HK-2 (cell line): ENCODE data around the gene C2CD4C.
"Not testable (repeated sequence)": the region's sequence is repeated elsewhere in the genome, so short reads cannot be mapped to it uniquely, and the experiment has no call there.

Source experiments
- DNase-seq: peaks from one replicate; pipeline ENCODE4 v3.0.0-alpha.2; 2018; ENCODE audit not compliant: unreplicated experiment

Gene C2CD4C

GRCh38 chr19:399370-399769 lies 9.6 kb downstream of the C2CD4C start:
- no peak for DNase-seq

GRCh38 chr19:398719-399118 lies 10.2 kb downstream of the C2CD4C start:
- no peak for DNase-seq

DNA sequence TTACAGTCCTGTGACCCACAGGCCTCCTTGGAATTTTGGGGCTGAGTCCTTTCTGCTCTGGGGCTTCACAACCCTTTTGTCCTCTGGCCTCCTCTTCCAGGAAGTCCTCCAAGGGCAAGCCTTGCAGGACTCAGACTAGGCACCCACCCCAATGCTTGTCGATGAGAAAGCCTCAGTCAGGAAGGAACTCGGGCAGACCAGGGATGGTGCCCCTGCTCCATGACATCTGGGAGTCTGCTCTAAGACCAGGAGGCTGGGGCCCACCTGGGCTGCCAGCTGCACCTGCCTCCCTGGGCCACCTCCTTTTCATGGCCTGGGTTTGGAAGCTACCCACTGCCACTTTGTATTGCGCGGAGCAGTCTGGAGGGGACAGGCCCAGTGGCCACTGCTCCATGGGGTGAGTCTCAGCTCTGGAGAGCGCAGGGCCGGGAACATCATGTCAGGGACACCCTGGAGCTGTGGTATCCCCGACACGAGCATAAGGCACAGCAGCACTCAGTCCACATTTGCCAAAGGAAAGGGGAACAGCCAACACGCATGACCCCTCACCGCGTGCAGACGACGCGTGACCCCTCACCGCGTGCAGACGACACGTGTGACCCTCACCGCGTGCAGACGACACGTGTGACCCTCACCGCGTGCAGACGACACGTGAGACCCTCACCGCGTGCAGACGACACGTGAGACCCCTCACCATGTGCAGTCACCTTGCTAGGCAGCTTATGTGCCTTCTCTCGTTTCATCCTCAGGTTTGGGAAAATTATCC lies 10.8 kb downstream of the C2CD4C start:
- DNase-seq = no peak

DNA sequence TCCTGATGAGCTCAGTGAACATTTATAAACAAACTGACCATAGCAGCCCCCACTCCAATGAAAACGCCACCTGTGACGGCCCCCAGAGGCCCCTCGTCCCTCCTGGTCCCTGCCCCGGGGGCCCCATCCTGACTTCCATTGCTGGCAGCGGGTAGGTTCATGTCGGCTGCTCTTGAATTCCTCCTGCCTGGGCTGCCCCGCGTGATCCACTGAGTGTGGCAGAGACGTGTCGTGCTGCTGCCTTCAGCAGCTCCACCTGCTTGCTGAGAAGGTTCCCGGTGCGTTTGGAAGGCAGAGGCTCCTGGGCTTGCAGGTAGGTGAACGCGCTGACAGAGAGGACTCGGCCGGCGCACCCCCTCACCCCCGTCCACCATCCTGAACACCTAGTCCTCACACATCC lies 11.6 kb downstream of the C2CD4C start:
- DNase-seq = no peak

GRCh38 chr19:395467-395866 lies 13.5 kb downstream of the C2CD4C start:
- no peak for DNase-seq

DNA sequence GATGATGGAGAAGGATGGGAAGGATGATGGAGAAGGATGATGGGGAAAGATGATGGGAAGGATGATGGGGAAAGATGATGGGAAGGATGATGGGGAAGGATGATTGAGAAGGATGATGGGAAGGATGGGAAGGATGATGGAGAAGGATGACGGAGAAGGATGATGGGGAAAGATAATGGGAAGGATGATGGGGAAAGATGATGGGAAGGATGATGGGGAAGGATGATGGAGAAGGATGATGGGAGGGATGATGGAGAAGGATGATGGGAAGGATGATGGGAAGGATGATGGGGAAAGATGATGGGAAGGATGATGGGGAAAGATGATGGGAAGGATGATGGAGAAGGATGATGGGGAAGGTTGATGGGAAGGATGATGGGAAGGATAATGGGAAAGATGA lies 14.1 kb downstream of the C2CD4C start:
- not testable (repeated sequence) for DNase-seq

GRCh38 chr19:393560-393959 lies 15.4 kb downstream of the C2CD4C start:
- DNase-seq = not testable (repeated sequence)

- DNase-seq = no peak
Observed at GRCh38 chr19:392375-392970, 16.5 kb downstream of the C2CD4C start.

- no peak for DNase-seq
Observed at GRCh38 chr19:391726-392374, 17.1 kb downstream of the C2CD4C start.

- DNase-seq = no peak
Observed at GRCh38 chr19:391207-391557, 17.8 kb downstream of the C2CD4C start.

DNA sequence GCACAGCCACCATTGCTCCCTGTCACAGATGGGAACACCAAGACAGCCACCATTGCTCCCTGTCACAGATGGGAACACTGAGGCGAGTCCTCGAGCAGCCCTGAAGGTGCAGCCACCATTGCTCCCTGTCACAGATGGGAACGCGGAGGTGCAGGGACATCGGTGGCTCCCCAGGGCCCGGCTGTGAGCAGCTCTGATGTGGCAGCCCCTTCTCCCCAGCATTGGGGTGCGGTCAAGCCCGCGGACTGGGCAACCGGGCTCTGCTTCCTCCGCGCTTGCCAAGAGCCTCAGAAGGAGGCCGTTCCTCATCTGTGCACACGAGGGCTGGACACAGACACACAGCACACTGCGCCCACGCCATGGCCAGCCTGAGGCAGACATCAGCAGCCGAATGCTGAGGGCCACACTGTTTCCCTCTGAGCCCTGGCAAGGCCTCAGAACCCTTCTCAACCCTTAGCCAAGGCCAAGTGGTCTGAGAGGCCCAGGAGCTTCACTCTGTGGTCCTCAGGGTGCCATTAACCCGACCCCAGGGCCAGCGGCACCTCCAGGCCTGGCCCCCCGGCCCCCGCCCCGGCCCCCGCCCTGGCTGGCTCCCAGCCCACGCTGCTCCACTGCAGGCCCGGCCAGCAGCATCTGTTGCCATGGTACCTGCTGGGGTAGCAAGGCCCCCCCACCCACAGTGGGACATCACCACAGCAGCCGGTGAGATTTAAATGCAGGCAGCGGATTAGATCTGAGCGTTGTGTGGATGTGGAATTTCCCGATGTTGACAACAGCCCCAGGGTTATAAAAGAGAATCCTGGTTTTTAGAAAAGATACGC lies 18.4 kb downstream of the C2CD4C start:
- DNase-seq = no peak

DNA sequence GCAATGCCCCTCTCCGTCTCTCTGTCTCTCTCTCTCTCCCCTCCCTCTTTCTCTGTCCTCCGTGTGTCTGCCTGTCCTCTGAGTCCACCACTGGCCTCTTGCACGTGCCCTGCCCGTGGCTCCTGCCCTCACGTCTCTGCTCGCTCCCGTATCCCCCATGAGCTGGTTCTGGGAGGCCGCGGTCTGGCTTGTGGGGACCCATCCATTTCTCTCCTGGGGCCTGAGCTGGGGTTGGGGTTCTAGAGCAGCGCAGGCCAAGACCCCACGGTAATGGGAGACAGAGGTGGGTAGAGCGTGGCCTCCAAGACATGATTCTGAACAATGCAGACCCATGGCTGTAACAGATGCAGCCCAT lies 19.0 kb downstream of the C2CD4C start:
- no peak for DNase-seq

- DNase-seq = no peak
Observed at GRCh38 chr19:389255-389934, 19.6 kb downstream of the C2CD4C start.

DNA sequence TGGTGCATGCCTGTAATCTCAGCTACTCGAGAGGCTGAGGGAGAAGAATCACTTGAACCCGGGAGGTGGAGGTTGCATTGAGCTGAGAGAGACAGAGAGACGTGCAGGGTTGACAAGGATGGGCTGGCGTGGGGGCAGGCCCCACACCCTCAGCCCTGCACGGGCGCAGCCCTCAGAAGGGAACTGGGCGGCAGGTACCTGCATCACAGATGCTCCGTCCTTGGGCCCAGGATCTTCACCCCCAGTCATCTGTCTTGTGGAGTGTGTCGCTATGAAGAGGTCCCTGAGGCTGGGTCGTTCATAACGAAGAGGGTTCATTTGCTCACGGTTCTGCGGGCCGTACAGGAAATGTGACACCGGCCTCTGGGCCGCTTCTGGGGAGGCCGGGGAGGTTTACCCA lies 20.3 kb downstream of the C2CD4C start:
- no peak for DNase-seq

GRCh38 chr19:387777-388176 lies 21.2 kb downstream of the C2CD4C start:
- DNase-seq = no peak

DNA sequence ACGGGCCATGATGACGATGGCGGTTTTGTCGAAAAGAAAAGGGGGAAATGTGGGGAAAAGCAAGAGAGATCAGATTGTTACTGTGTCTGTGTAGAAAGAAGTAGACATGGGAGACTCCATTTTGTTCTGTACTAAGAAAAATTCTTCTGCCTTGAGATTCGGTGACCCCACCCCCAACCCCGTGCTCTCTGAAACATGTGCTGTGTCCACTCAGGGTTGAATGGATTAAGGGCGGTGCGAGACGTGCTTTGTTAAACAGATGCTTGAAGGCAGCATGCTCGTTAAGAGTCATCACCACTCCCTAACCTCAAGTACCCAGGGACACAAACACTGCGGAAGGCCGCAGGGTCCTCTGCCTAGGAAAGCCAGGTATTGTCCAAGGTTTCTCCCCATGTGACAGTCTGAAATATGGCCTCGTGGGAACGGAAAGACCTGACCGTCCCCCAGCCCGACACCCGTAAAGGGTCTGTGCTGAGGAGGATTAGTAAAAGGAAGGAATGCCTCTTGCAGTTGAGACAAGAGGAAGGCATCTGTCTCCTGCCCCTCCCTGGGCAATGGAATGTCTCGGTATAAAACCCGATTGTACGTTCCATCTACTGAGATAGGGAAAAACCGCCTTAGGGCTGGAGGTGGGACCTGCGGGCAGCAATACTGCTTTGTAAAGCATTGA lies 22.2 kb downstream of the C2CD4C start:
- not testable (repeated sequence) for DNase-seq

DNA sequence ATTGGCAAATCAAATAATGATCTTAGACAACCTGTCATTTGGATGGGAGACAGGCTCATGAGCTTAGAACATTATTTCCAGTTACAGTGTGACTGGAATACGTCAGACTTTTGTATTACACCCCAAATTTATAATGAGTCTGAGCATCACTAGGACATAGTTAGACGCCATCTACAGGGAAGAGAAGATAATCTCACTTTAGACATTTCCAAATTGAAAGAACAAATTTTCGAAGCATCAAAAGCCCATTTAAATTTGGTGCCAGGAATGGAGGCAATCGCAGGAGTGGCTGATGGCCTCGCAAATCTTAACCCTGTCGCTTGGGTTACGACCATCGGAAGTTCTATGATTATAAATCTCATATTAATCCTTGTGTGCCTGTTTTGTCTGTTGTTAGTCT lies 22.8 kb downstream of the C2CD4C start:
- DNase-seq = not testable (repeated sequence)

DNA sequence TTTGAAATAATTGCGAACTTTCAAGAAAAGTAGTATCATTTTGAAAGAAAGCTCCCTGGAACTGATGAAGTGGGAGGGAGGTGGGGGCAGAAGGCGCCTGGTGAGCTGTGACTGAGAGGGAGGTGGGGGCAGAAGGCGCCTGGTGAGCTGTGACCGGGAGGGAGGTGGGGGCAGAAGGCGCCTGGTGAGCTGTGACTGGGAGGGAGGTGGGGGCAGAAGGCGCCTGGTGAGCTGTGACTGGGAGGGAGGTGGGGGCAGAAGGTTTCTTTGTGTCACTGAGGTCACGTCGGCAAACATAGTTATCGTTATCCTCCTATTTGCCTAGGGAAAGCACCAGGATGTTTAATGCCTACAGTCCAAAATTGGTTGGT lies 24.2 kb downstream of the C2CD4C start:
- DNase-seq = peak; percentile 69

GRCh38 chr19:383922-384798 lies 24.8 kb downstream of the C2CD4C start:
- no peak for DNase-seq

DNA sequence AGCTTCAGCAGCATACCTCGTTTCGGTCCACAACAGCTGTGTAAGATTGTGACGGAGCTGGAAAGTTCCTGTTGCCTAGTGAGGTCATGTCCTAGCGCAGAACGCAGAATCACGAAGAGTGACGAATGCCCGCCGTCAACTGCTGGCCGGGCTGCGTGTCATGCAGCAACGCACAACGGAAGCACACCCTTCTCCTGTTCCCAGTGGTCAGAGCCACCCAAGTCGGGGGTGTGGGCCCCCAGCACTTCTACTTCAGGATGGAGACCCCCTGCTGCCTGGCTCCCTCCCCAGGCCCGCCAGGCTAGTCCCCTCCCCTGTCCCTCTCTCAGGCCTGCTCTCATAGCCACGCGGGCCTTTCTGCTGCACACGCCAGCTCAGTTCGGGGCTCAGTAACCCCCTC lies 25.9 kb downstream of the C2CD4C start:
- no peak for DNase-seq
